ENCODE measurements around the gene SCART1.
"Not testable (repeated sequence)": the region's sequence is repeated elsewhere in the genome, so short reads cannot be mapped to it uniquely, and the experiment has no call there.

SCART1 gene

GRCh38 chr10:133414401-133414800, 39.3 kb upstream of the SCART1 start:
- not testable (repeated sequence) for H3K79me2 ChIP-seq (ENCODE audit: control insufficient read depth, insufficient read depth, low read length); H3K79me1 ChIP-seq (ENCODE audit: low read length); H3K27me3 ChIP-seq (ENCODE audit: insufficient read depth, low read length, poor library complexity); H3K4me3 ChIP-seq (ENCODE audit: low read length); H3K56ac ChIP-seq (ENCODE audit: low read length); H2BK15ac ChIP-seq (replicated peaks; ENCODE audit: low read depth); H3K27ac ChIP-seq (ENCODE audit: low read depth, low read length); H3K36me3 ChIP-seq (ENCODE audit: control insufficient read depth, insufficient read depth, low read length); DNase-seq; H3K23ac ChIP-seq (ENCODE audit: low read length); H2BK5ac ChIP-seq (ENCODE audit: low read length); H3K4me1 ChIP-seq (ENCODE audit: control insufficient read depth, low read depth, low read length); H3K4me2 ChIP-seq (ENCODE audit: low read length); H2BK120ac ChIP-seq (ENCODE audit: low read depth, low read length); H3K9ac ChIP-seq (ENCODE audit: low read length); H4K5ac ChIP-seq (ENCODE audit: low read length); H3K18ac ChIP-seq (ENCODE audit: low read length); H4K8ac ChIP-seq (ENCODE audit: low read depth, low read length); H2AK5ac ChIP-seq (ENCODE audit: low read length); H3K4ac ChIP-seq (ENCODE audit: low read depth, low read length)
- WGBS (ENCODE audit: extremely low coverage, insufficient coverage, low lambda C conversion rate): no CpG with 5 or more reads among the region's 23 CpGs

GRCh38 chr10:133415752-133416151, 38.0 kb upstream of the SCART1 start:
- no peaks in the 10 kb centered on the region for H3K36me3 ChIP-seq (ENCODE audit: control insufficient read depth, insufficient read depth, low read length)
- H3K4me3 ChIP-seq (ENCODE audit: low read length): no peak overlapping the region
- H3K4me1 ChIP-seq (ENCODE audit: control insufficient read depth, low read depth, low read length): no peaks in the 10 kb centered on the region
- no peak overlapping the region for H3K18ac ChIP-seq (ENCODE audit: low read length)
- no peak overlapping the region for H3K9ac ChIP-seq (ENCODE audit: low read length)
- no peak overlapping the region for H3K27ac ChIP-seq (ENCODE audit: low read depth, low read length)
- no CpG with 5 or more reads among the region's 25 CpGs for WGBS (ENCODE audit: extremely low coverage, insufficient coverage, low lambda C conversion rate)
- H4K5ac ChIP-seq (ENCODE audit: low read length): no peak overlapping the region
- DNase-seq: no peak
- H3K4me2 ChIP-seq (ENCODE audit: low read length): no peak overlapping the region
- H2AK5ac ChIP-seq (ENCODE audit: low read length): no peak overlapping the region
- H3K79me2 ChIP-seq (ENCODE audit: control insufficient read depth, insufficient read depth, low read length): no peaks in the 10 kb centered on the region
- no peak overlapping the region for H2BK15ac ChIP-seq (replicated peaks; ENCODE audit: low read depth)
- no peak overlapping the region for H4K8ac ChIP-seq (ENCODE audit: low read depth, low read length)
- no peak overlapping the region for H2BK120ac ChIP-seq (ENCODE audit: low read depth, low read length)
- H3K23ac ChIP-seq (ENCODE audit: low read length): no peak overlapping the region
- no peak overlapping the region for H3K4ac ChIP-seq (ENCODE audit: low read depth, low read length)
- peaks cover 3% of the 10 kb centered on the region for H3K79me1 ChIP-seq (ENCODE audit: low read length)
- no peak overlapping the region for H2BK5ac ChIP-seq (ENCODE audit: low read length)
- no peaks in the 10 kb centered on the region for H3K27me3 ChIP-seq (ENCODE audit: insufficient read depth, low read length, poor library complexity)
- no peak overlapping the region for H3K56ac ChIP-seq (ENCODE audit: low read length)

GRCh38 chr10:133418289-133418993, 35.3 kb upstream of the SCART1 start:
- Histone ChIP-seq H2BK15ac (replicated peaks; ENCODE audit: low read depth) (no peak overlapping the region), H2AK5ac (ENCODE audit: low read length) (no peak overlapping the region), H4K5ac (ENCODE audit: low read length) (no peak overlapping the region), H3K4me2 (ENCODE audit: low read length) (no peak overlapping the region), H3K56ac (ENCODE audit: low read length) (no peak overlapping the region), H3K27ac (ENCODE audit: low read depth, low read length) (no peak overlapping the region), H4K8ac (ENCODE audit: low read depth, low read length) (no peak overlapping the region), H3K4me3 (ENCODE audit: low read length) (no peak overlapping the region), H3K18ac (ENCODE audit: low read length) (no peak overlapping the region), H3K4ac (ENCODE audit: low read depth, low read length) (no peak overlapping the region), H3K79me1 (ENCODE audit: low read length) (peaks cover 2% of the 10 kb centered on the region), H3K9ac (ENCODE audit: low read length) (no peak overlapping the region), H3K4me1 (ENCODE audit: control insufficient read depth, low read depth, low read length) (no peaks in the 10 kb centered on the region), H3K27me3 (ENCODE audit: insufficient read depth, low read length, poor library complexity) (no peaks in the 10 kb centered on the region), H2BK120ac (ENCODE audit: low read depth, low read length) (no peak overlapping the region), H3K79me2 (ENCODE audit: control insufficient read depth, insufficient read depth, low read length) (no peaks in the 10 kb centered on the region), H2BK5ac (ENCODE audit: low read length) (no peak overlapping the region), H3K36me3 (ENCODE audit: control insufficient read depth, insufficient read depth, low read length) (no peaks in the 10 kb centered on the region), H3K23ac (ENCODE audit: low read length) (no peak overlapping the region)
- WGBS (ENCODE audit: extremely low coverage, insufficient coverage, low lambda C conversion rate): no CpG with 5 or more reads among the region's 14 CpGs
- no peak for DNase-seq

- H2BK15ac ChIP-seq (replicated peaks; ENCODE audit: low read depth): no peak overlapping the region
- no peaks in the 10 kb centered on the region for H3K79me2 ChIP-seq (ENCODE audit: control insufficient read depth, insufficient read depth, low read length)
- no peak overlapping the region for H2AK5ac ChIP-seq (ENCODE audit: low read length)
- H4K5ac ChIP-seq (ENCODE audit: low read length): no peak overlapping the region
- no peak overlapping the region for H3K27ac ChIP-seq (ENCODE audit: low read depth, low read length)
- H3K4me2 ChIP-seq (ENCODE audit: low read length): no peak overlapping the region
- no peak overlapping the region for H3K4me3 ChIP-seq (ENCODE audit: low read length)
- H3K18ac ChIP-seq (ENCODE audit: low read length): no peak overlapping the region
- no peak overlapping the region for H2BK120ac ChIP-seq (ENCODE audit: low read depth, low read length)
- H3K79me1 ChIP-seq (ENCODE audit: low read length): peaks cover 2% of the 10 kb centered on the region
- no peak overlapping the region for H2BK5ac ChIP-seq (ENCODE audit: low read length)
- no CpG with 5 or more reads among the region's 34 CpGs for WGBS (ENCODE audit: extremely low coverage, insufficient coverage, low lambda C conversion rate)
- no peaks in the 10 kb centered on the region for H3K4me1 ChIP-seq (ENCODE audit: control insufficient read depth, low read depth, low read length)
- H3K4ac ChIP-seq (ENCODE audit: low read depth, low read length): no peak overlapping the region
- no peak overlapping the region for H3K56ac ChIP-seq (ENCODE audit: low read length)
- no peak for DNase-seq
- H3K27me3 ChIP-seq (ENCODE audit: insufficient read depth, low read length, poor library complexity): no peaks in the 10 kb centered on the region
- H3K9ac ChIP-seq (ENCODE audit: low read length): no peak overlapping the region
- no peak overlapping the region for H4K8ac ChIP-seq (ENCODE audit: low read depth, low read length)
- no peaks in the 10 kb centered on the region for H3K36me3 ChIP-seq (ENCODE audit: control insufficient read depth, insufficient read depth, low read length)
- H3K23ac ChIP-seq (ENCODE audit: low read length): no peak overlapping the region
Observed at GRCh38 chr10:133419211-133419950, 34.4 kb upstream of the SCART1 start.

- H3K27ac ChIP-seq (ENCODE audit: low read depth, low read length): no peak overlapping the region
- H3K9ac ChIP-seq (ENCODE audit: low read length): no peak overlapping the region
- H3K23ac ChIP-seq (ENCODE audit: low read length): no peak overlapping the region
- H3K56ac ChIP-seq (ENCODE audit: low read length): no peak overlapping the region
- no peaks in the 10 kb centered on the region for H3K4me1 ChIP-seq (ENCODE audit: control insufficient read depth, low read depth, low read length)
- no peak overlapping the region for H4K8ac ChIP-seq (ENCODE audit: low read depth, low read length)
- H3K79me2 ChIP-seq (ENCODE audit: control insufficient read depth, insufficient read depth, low read length): no peaks in the 10 kb centered on the region
- H3K79me1 ChIP-seq (ENCODE audit: low read length): peaks cover 2% of the 10 kb centered on the region
- no peak overlapping the region for H3K18ac ChIP-seq (ENCODE audit: low read length)
- H2AK5ac ChIP-seq (ENCODE audit: low read length): no peak overlapping the region
- H3K4me2 ChIP-seq (ENCODE audit: low read length): no peak overlapping the region
- H4K5ac ChIP-seq (ENCODE audit: low read length): no peak overlapping the region
- no peaks in the 10 kb centered on the region for H3K36me3 ChIP-seq (ENCODE audit: control insufficient read depth, insufficient read depth, low read length)
- no peaks in the 10 kb centered on the region for H3K27me3 ChIP-seq (ENCODE audit: insufficient read depth, low read length, poor library complexity)
- no peak overlapping the region for H3K4me3 ChIP-seq (ENCODE audit: low read length)
- H2BK15ac ChIP-seq (replicated peaks; ENCODE audit: low read depth): no peak overlapping the region
- H2BK5ac ChIP-seq (ENCODE audit: low read length): no peak overlapping the region
- H2BK120ac ChIP-seq (ENCODE audit: low read depth, low read length): no peak overlapping the region
- WGBS (ENCODE audit: extremely low coverage, insufficient coverage, low lambda C conversion rate): no CpG with 5 or more reads among the region's 17 CpGs
- no peak for DNase-seq
- no peak overlapping the region for H3K4ac ChIP-seq (ENCODE audit: low read depth, low read length)
Observed at GRCh38 chr10:133420028-133420427, 33.7 kb upstream of the SCART1 start.

Measured in mesendoderm (in vitro differentiated cells).